Pancreas (tissue), 10 donors: ENCODE measurements around the gene PFN2. TPM values are rescaled to one million over a fixed set of nuclear protein-coding genes. Genes with fewer than 3 reads are reported as not detected.
A peak's percentile ranks its signal among the peaks of the same experiment; 100 is the strongest.

Experiments used
- ATAC-seq, 4 donors: fragments of 200-7000 bp; cut with Tn5 transposase; one replicate each; pipeline versions ENCODE4 v1.8.0 to v1.9.1; 2020; ENCODE audit warnings: mild to moderate bottlenecking in 4 of 4, moderate library complexity in 4 of 4
- DNase-seq, 6 donors: peaks; one replicate each; pipeline ENCODE4 v3.0.0-alpha.2; 2020
- FAIRE-seq: peaks from 2 replicates; lab custom pipeline; 2012; peaks lifted over from hg19 to GRCh38; lab: Jason Lieb, UNC
- H3K27ac ChIP-seq, 4 donors: fragments of 200-600 bp; sonication (generic); 1 replicate in 3 of 4; 2 replicates in 1 of 4; pipeline versions ENCODE4 v1.5.0 to v1.8.0; 2020
- H3K27me3 ChIP-seq, 4 donors: fragments of 200-600 bp; one replicate each; pipeline ENCODE4 v1.8.0; 2021
- H3K36me3 ChIP-seq, 3 donors: fragments of 200-600 bp; sonication (generic) in 1 of 3; one replicate each; pipeline versions ENCODE4 v1.5.0 to v1.8.0; 2020 to 2021
- H3K4me1 ChIP-seq, 3 donors: fragments of 200-600 bp; one replicate each; pipeline ENCODE4 v1.8.0; 2021
- H3K4me3 ChIP-seq, 4 donors: fragments of 200-600 bp; sonication (generic) in 2 of 4; one replicate each; pipeline versions ENCODE4 v1.5.0 to v1.8.0; 2020 to 2021
- H3K9me3 ChIP-seq, 4 donors: fragments of 200-600 bp; one replicate each; pipeline ENCODE4 v1.8.0; 2021
- CTCF ChIP-seq, 4 donors: fragments of 200-600 bp; sonication (generic) in 3 of 4; IDR thresholded peaks; one replicate each; pipeline versions ENCODE4 v1.5.0 to v1.8.0; 2021; ENCODE audit warnings: antibody characterized with exemption in 4 of 4
- WGBS, 2 donors: extraction: QIAGEN DNeasy Blood & Tissue Kit; methylation state at CpG; one replicate each; pipeline ENCODE4 v1.1.7; 2013; 5-methylcytosine and 5-hydroxymethylcytosine counted together
- intact Hi-C, 3 donors: fragments of 100-400 bp; cut with DNase I; formaldehyde crosslinking; loops; one replicate each; pipeline versions ENCODE4 v1.11.1 to v1.14.2; 2022
- polyA plus RNA-seq, 2 donors: library from polyadenylated mRNA; stranded (reverse); fragments of 200-250 nt; gene quantifications; one replicate each; pipeline ENCODE4 v1.2.3, GENCODE V29; 2013
- total RNA-seq, 6 donors: library from RNA; stranded (reverse); fragmentation: NEBNext Ultra II Directional in 4 of 6; extraction: Animal tissue kit (Norgen Biotek cat#: 25700) in 4 of 6; gene quantifications; one replicate each; pipeline versions ENCODE4 v1.2.1 to v1.2.4, GENCODE V29; 2021 to 2023
- donor health status: healthy with polysubstance abuse.
- donor health status: DM: no; HTN: no; CAD: no; lungs with moderate emphysema.
- donor health status: DM: no; HTN: no; CAD: no.
- donor health status: control.
- donor health status: control.
- donor health status: Bipolar disorder and iron deficiency.
- donor health status: DM: yes; HTN: yes; CAD: no.
- donor health status: DM: no; HTN: no; CAD: no.
- donor health status: DM: no; HTN: no; CAD: no.
- donor health status: DM: yes; HTN: yes; CAD: no.

Gene PFN2
- total and polyA plus RNA-seq, 8 donors = 31.8 to 109 (median 33.5) TPM

- ATAC-seq = no peak
- Histone ChIP-seq H3K27ac (no peak overlapping the region), H3K27me3 (peaks cover 0 to 6% (median 1%) of the 10 kb centered on the region in 4 donors), H3K4me1 (peaks cover 0 to 4% (median 4%) of the 10 kb centered on the region in 3 donors), H3K9me3 (no peaks in the 10 kb centered on the region), H3K36me3 (no peaks in the 10 kb centered on the region), H3K4me3 (no peak overlapping the region)
- intact Hi-C loops = no loop called here
- no peak for DNase-seq
- no peak for TF ChIP-seq CTCF (IDR thresholded peaks at IDR 0.05)
- no peak for FAIRE-seq
Measured at GRCh38 chr3:149975919-149976318, 5.2 kb upstream of the PFN2 start.

GRCh38 chr3:149971403-149972075 lies 844 bp upstream of the PFN2 start:
- intact Hi-C loops = no loop called here
- ATAC-seq (peak; percentile 44 to 58 (median 46)), FAIRE-seq (no peak), DNase-seq (peak in 5 of 6 donors; percentile 47 to 81 (median 58))
- WGBS, 2 donors = 1% methylated on average over 42 of the region's 42 CpGs
- Histone ChIP-seq H3K4me3 (peak overlapping the region; percentile 77 to 93 (median 89)), H3K4me1 (peaks cover 4 to 13% (median 4%) of the 10 kb centered on the region in 3 donors), H3K9me3 (no peaks in the 10 kb centered on the region), H3K36me3 (no peaks in the 10 kb centered on the region), H3K27me3 (peaks cover 0 to 6% (median 1%) of the 10 kb centered on the region in 4 donors), H3K27ac (peak overlapping the region in 3 of 4 donors; percentile 70 to 85 (median 77))
- no peak for TF ChIP-seq CTCF (IDR thresholded peaks at IDR 0.05)

- intact Hi-C loops = loop anchor here (10.0 kb wide), 1 partner anchor 215 kb away; no protein-coding TSS in a partner anchor
- DNase-seq (peak; percentile 79 to 89 (median 82)), FAIRE-seq (no peak), ATAC-seq (peak; percentile 76 to 84 (median 79))
- no peaks in the 10 kb centered on the region for H3K36me3 ChIP-seq
- peak overlapping the region; percentile 61 to 85 (median 74) for H3K27ac ChIP-seq
- WGBS, 2 donors = 1% methylated on average over 48 to 73 of the region's 73 CpGs
- H3K4me1 ChIP-seq = peaks cover 4 to 13% (median 4%) of the 10 kb centered on the region in 3 donors
- H3K9me3 ChIP-seq = no peaks in the 10 kb centered on the region
- no peak for TF ChIP-seq CTCF (IDR thresholded peaks at IDR 0.05)
- peak overlapping the region; percentile 77 to 93 (median 89) for H3K4me3 ChIP-seq
- H3K27me3 ChIP-seq = peaks cover 0 to 6% (median 1%) of the 10 kb centered on the region in 4 donors
Measured at GRCh38 chr3:149969940-149970715, 567 bp downstream of the PFN2 start.

GRCh38 chr3:149969110-149969939 lies 1.4 kb downstream of the PFN2 start:
- 11 to 20% methylated on average over 15 of the region's 15 CpGs for WGBS, 2 donors
- TF ChIP-seq CTCF (IDR thresholded peaks at IDR 0.05) = no peak
- DNase-seq = peak in 4 of 6 donors; percentile 24 to 43 (median 38)
- Histone ChIP-seq H3K4me1 (peaks cover 4 to 13% (median 4%) of the 10 kb centered on the region in 3 donors), H3K36me3 (no peaks in the 10 kb centered on the region), H3K27ac (peak overlapping the region in 1 of 4 donors; percentile 58), H3K9me3 (no peaks in the 10 kb centered on the region), H3K27me3 (peaks cover 0 to 6% (median 1%) of the 10 kb centered on the region in 4 donors), H3K4me3 (peak overlapping the region in 3 of 4 donors; percentile 77 to 93 (median 87))
- peak; percentile 28 to 65 (median 41) for ATAC-seq
- FAIRE-seq = no peak
- intact Hi-C loops = loop anchor here (10.0 kb wide), 1 partner anchor 215 kb away; no protein-coding TSS in a partner anchor
